GM11168 (cell line): ENCODE results near the gene UBD.

ENCODE experiments used
- in situ Hi-C: fragments of 300-500 bp; cut with MboI; formaldehyde crosslinking; loops from one replicate; pipeline ENCODE4 v1.12.0; 2022; ENCODE audit warnings: low sequenced_read_pairs; ENCODE audit not compliant: unreplicated experiment

The UBD gene

DNA sequence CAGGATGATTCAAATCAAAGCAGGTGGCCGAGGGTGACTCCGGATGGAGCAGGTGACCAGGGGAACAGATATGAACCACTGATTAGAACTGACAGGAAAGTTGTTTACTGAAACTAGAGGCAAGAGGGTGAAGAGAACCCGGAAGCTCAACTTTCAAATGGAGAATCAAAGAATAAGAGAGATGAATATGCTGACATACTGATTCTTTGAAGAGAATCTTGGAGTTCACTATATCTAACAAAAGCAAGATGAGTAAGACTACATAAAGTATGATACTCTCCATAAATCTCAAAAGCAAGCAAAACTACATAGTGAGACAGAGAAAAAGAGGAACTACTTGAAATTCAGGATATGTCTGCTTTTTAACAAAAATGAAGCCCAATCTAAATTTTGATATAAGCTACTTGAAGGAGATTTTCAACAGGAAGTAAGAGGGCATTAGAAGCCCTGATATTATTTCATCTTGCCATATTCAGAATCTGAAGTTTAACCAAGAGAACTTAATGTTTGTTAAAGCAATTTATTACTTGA lies 4.0 kb upstream of the UBD start:
- in situ Hi-C loops: no loop called here

DNA sequence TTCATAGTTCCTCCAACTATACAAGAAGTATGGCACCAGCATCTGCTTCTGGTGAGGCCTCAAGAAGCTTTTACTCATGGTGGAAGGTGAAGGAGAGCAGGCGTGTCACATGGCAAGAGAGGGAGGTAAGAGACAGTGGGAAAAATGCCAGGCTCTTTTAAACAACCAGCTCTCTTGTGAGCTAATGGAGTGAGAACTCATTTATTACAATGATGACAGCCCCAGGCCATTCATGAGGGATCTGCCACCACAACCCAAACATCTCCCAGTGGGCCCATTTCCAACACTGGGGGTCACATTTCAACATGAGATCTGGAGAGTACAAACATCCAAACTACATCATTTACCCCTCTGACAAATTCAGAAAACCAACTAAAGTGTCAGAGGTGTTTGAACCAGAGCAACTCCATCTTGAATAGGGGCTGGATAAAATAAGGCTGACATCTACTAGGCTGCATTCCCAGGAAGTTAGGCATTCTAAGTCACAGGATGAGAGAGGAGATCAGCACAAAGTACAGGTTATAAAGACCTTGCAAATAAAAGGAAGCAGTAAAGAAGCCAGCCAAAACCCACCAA lies 2.2 kb upstream of the UBD start:
- in situ Hi-C loops: no loop called here

DNA sequence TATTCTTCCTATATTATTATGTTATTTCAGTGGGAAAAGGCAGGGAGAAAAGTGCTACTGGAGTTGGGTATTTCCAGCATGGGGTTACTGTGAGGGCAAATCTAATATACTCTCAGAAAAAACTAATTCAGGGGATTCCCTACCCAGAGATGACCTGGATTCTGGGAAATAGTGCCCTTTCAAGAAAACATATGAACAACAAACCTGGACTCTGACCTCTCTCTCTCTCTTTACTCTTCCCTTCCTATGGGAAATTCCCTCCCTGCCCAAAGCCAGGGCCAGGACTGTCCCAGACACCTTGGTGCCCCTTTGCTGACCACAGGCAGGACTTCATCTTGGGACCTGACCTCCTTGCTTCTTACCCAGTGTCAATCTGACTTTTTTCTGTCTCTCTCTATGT lies 1.6 kb upstream of the UBD start:
- in situ Hi-C loops: no loop called here

DNA sequence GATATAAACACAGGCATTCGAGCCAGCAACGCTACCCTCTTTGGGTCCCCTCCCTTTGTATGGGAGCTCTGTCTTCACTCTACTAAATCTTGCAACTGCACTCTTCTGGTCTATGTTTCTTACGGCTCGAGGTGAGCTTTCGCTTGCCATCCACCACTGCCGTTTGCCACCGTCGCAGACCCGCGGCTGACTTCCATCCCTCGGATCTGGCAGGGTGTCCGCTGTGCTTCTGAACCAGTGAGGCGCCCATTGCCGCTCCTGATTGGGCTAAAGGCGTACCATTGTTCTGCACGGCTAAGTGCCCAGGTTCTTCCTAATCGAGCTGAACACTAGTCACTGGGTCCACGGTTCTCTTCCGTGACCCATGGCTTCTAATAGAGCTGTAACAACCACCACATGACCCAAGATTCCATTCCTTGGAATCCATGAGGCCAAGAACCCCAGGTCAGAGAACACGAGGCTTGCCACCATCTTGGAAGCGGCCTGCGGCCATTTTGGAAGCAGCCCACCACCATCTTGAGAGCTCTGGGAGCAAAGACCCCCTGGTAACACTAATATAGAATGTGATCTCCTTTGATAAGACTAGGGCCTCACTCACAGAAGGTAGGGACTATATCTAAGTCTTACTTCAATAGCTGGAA lies 973 bp downstream of the UBD start:
- in situ Hi-C loops: no loop called here

DNA sequence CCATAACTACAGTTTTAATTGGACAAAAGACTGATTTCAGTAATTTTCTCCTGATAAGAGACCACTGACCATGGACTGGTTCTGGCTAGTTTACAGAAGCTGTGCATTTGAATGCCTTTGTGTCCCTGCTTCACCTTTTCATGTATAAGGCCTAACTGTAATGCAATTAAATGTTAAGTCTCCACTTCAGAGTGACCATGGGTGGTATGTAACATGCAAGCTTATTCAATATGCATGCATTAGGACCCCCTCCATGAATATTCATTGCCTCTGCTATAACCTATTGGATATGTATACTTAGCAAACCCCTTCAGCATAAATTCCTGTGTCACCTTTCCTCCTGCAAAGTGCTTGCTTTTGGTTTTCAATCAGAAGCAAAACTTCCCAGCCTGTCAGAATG lies 2.2 kb downstream of the UBD start:
- in situ Hi-C loops: no loop called here

DNA sequence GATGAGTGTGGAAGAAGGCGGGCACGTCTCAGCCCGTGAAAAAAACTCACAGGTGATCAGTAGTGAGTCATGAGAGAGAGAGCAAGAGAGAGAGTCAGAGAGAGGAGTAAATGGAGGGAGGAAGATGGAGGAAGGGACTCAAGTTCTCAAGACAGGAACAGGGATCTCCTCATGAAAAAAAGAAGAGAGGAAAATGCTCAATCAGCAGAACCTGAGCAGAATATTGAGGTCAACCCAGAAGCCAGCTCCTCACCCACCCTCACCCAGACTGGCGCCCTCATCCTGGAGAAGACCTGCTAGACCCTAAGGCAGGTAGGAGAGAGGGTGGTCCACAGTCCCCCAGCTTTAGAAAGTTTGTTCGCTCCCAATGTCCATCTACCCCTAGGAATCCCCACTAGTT lies 4.8 kb downstream of the UBD start:
- in situ Hi-C loops: no loop called here

DNA sequence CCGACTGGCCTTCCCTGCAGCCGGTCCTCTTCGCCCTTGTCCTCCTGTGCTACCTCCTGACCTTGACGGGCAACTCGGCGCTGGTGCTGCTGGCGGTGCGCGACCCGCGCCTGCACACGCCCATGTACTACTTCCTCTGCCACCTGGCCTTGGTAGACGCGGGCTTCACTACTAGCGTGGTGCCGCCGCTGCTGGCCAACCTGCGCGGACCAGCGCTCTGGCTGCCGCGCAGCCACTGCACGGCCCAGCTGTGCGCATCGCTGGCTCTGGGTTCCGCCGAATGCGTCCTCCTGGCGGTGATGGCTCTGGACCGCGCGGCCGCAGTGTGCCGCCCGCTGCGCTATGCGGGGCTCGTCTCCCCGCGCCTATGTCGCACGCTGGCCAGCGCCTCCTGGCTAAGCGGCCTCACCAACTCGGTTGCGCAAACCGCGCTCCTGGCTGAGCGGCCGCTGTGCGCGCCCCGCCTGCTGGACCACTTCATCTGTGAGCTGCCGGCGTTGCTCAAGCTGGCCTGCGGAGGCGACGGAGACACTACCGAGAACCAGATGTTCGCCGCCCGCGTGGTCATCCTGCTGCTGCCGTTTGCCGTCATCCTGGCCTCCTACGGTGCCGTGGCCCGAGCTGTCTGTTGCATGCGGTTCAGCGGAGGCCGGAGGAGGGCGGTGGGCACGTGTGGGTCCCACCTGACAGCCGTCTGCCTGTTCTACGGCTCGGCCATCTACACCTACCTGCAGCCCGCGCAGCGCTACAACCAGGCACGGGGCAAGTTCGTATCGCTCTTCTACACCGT lies 6.1 kb downstream of the UBD start:
- in situ Hi-C loops: no loop called here

DNA sequence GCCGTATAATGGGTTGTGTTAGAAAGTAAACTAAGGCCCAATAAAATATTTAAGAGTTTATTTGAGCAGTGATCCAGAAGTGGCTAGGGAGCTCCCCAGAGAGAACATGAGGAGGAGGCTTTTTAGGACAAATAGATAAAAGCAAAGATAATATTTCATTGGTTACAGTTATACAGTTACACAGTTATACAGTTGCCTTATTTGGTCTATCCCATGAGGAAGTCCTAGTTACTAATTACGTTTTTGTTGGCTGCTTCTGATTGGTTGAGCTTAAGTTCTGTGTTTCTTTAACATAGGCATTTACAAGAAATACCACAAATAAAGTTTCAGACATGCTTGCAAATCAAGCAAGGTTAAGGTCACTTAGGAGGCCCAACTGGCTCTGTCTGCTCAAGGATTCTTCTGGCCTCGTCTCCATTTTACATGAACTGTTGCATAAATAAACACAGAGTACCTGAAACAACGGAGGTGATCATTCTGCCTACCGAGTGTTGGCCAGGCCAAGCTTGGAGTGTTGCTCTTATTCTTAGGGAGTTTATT lies 7.0 kb downstream of the UBD start:
- in situ Hi-C loops: no loop called here

DNA sequence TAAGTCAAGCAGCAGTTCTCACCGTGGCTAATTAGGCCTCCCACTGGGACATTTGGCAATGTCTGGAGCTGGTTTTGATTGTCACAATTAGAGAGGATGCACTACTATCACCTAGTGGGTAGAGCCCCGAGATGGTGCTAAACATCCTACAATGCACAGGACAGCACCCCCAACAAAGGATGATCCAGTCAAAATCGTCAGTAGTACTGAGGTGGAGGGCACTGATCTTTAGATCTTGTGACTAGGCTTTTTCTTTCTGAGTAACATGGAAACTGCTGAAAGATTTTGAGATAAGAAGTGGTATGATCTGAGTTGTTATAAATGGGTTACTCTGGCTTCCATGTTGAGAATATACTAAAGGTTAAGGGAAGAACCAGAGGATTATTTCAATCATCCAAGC lies 12.0 kb downstream of the UBD start:
- in situ Hi-C loops: no loop called here

DNA sequence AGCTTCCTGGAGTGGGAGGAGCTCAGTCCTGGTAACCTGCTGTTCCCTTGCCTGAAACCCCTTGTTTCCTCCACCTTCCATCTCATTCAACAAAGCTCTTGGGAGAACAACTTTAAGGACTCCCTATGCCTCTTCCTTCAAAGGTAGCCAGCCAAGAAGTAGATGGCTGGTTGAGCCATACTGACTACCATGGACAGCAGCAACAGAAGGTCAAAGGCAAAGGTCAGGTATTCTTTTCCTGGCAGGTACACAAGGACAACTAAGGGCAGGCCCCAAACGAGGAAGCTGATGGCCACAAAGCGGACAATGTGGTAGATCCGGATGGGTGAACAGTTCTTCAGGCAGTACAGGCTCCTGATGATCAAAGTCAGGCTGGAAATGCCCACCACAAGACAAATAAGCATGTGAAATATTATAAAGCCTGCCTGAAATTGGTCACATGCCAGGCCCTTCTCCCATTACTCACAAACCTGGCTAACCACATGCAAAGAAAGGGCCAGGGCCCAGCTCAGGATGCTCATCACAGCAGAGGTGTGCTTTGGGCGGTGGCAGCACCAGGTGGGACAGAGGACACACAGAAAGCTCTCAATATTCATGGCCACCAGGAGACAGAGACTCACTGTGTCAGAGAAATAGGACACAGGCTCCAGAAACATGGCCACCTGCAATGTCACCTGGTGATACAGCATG lies 21.7 kb downstream of the UBD start:
- in situ Hi-C loops: no loop called here

DNA sequence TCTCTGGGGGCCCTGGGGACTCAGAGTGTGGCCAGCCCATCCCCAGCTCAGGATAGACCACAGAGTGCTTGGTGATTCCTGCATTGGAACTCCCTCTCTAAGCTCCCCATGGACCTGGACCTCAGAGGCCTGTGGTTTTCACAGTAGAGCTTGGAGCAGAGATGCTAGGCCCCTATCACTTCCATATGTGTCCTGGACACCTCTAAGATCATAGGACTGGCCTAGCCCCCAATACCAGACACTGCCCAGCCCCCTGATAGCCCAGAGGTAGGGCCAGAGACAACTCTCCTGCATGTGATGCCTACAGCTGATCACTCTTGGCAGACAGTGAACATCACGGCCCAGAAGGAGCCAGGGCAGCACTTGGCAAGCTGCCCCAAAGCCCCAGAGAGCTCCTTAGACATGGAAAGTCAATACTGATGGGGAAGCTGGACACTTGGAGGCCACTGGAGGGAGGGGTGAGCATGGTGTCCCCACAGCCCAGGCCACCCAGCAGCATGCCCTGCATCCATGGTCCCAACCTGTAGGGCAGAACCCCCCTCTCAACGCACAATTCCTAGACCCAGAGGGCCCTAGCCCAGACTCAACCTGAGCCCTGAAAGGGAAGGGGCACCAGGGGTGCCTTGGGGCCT lies 27.1 kb downstream of the UBD start:
- in situ Hi-C loops: no loop called here

DNA sequence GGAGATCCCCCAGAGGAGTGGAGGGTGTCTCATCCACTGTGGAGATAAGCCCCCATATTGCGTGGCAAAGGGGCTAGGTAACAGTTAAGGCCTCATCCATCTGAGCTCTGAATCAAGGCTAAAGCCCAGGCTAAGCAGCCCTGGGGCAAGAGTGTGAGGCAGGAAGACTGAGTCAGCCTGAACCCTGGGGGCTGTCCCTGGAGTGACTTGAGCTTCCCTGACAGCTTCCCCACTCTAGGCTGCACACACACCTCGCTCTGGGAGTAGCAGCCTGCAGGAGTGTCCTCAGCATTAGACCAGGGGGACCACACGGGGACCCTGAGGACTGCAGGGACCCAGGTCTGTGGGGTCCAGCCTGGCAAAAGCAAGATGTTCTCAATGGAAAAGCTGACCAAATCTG lies 27.9 kb downstream of the UBD start:
- in situ Hi-C loops: no loop called here

DNA sequence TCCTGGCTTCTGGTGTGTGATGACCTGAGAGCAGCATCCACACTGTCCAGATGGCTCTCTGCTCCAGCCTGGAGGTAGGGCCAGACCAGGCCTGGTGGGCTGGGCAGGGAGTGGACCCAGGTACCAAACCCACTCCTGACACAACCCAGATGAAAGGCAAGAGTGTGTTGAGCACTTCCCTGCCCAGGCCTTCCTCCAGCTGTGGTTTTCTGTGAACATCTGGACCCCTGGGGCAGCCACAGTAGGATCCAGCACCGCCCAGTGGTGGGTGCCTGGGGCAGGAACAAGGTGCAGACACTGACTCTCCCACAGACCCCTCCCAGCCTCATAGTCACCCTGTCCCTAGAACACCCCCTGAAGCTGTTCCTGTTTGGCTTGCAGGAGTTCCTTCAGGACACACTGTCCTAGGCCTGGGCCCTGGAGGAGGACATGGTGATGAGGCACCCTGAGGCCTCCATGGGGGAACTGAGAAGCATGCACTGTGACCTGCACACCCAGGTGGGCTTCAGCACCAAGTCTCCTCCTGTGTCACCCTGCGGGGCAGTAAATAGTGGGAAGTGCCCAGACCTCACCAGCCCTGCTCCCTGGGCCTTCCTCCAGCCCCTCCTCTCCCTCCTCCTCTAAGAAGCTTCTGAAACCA lies 28.7 kb downstream of the UBD start:
- in situ Hi-C loops: no loop called here

DNA sequence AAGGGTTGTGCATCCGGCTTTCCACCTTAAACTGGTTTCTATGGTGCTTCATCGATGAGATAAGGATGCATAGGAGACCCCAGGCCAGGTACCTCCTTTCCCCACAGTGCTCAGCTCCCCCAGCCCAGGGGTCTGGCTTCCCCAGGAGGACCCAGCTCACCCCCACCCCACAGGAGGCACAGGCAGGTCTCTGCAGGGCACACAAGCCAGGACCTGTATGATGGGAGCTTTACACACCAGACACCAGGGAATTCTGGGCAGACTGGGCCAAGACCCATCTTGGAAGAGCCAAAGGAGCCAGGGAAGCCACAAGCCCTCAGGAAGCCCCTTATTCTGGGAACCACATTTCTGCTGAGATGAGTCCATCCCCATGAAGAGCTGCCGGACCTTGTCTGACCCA lies 29.6 kb downstream of the UBD start:
- in situ Hi-C loops: no loop called here

DNA sequence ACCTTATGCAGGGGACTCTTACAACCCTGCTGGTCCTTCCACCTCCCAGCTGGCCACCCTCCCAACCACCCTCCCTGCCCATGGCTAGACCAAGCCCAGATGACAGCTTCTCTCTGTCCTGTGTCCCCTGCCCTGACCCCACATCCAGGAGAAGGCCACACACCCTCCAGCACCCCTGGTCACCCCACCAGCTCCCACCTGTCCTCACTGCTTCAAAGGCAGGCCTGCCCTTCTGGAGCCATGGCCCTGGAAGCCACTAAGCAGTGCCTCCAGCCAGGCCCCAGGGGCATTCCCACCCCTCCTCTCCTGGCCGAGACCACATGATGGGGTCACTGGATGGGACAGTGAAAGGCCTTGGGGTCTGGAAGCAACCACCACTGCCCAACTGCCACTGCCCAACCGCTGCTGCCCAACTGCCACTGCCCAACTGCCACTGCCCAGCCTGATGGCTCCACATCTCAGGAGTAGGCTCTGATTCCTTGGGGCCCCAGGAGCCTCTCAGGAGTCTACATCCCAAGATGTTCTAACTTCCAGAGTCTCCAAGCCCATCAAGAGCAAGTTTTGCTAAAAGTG lies 30.5 kb downstream of the UBD start:
- in situ Hi-C loops: no loop called here

DNA sequence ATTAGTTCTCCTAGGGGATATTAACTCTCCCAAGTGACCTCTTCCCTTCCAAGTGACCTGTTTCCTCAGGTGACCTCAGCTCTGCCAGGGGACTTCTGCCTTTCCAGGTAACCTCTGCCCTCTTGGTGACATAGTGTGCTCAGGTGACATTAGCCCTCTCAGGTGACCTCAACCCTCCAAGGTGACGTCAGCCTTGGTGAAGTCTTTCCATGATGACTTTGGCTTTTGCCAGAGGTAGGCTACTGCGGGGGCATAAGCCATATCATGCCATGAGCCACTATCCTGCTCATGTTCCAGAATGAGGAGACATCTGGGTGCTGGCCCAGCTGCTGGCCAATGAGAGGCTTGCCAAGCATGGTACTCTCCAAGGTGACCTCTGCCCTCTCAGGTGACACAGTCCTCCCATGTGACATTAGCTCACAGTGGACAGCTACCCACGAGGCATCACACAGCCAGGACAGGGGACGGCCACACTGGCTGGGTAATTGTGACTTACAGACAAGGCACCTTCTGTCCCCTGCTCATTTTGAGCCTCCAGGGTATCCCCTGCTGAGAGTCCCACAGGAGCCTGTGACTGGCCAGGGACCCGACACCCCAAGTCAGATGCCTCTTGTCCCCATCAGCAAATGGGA lies 31.1 kb downstream of the UBD start:
- in situ Hi-C loops: no loop called here

DNA sequence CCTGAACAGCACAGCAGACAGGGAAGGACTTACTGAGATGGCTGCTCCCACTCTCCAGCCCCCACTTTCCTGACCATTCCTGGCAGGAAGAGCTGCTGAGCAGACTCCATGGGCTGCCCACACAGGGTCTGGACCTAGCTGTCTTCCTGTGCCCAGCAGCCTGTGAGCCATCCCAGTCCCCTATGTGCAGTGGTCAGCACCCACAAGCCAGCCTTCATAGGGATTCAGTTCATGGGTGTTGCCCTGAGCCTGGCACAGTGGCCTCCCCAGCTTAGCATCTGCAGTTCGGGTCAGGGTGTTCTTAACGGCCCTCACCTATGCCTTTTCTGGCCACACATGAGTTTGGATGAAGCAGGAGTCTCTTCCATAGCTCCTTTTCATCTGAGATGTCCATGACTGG lies 32.0 kb downstream of the UBD start:
- in situ Hi-C loops: no loop called here

DNA sequence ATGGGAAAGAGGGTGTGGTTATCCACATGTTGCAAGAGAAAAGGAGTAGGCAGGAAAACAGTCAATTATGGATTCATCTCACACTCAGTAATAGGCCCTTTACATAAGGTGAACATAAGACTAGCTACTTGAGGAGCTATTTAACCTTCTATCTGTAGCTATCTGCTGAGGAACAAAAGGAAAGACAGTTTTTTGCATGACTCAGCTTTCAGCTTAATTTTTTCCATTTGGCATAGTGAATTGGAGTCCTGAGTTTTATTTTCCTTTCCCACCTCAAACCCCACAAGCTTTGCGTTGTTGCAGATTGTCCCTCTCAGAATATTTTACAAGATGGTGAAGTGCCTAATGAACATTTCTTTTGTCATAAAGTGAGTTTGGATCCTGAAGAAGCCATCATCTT lies 32.4 kb downstream of the UBD start:
- in situ Hi-C loops: no loop called here

DNA sequence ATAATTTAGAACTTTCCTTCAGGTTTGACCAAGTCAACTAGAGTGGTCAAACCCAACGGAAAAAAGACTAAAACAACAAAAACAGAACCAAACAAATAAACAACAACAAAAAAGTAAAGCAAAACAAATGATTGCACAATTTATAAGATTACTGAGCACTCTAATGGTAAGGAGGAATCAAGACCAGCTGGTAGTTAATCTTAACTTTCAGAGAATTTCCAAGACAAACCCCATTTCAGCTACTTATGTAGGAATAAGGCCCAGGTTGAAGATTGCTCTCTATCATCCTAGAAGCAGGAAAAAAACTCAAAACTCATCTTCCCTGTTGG lies 34.3 kb downstream of the UBD start:
- in situ Hi-C loops: no loop called here
